ENCODE data around the gene TFDP2. TPM values are rescaled to one million over a fixed set of nuclear protein-coding genes. Genes with fewer than 3 reads are reported as not detected.
"Not testable (repeated sequence)": the region's sequence is repeated elsewhere in the genome, so short reads cannot be mapped to it uniquely, and the experiment has no call there.

The TFDP2 gene
- total RNA-seq, 2 experiments from 2014 or later = 27.4 to 27.8 TPM

GRCh38 chr3:141915016-141915415, 234.3 kb downstream of the TFDP2 start:
- peaks cover 47% of the 10 kb centered on the region for H3K36me3 Mint-ChIP-seq (ENCODE audit: low read depth)
- H3K9me3 Mint-ChIP-seq = peaks cover 2% of the 10 kb centered on the region
- ATAC-seq = no peak
- no peak overlapping the region for H3K27ac Mint-ChIP-seq
- no peak for TF ChIP-seq CTCF (IDR thresholded peaks at IDR 0.05)
- intact Hi-C loops (cut with micrococcal nuclease) = no loop called here
- H3K4me1 Mint-ChIP-seq (ENCODE audit: low read depth) = peaks cover 2% of the 10 kb centered on the region
- H3K4me3 Mint-ChIP-seq = no peak overlapping the region
- CTCF ChIA-PET = interaction anchor here (1.0 to 1.6 kb wide), 3 partner anchors 35 to 271 kb away, joined by 3 to 4 read pairs (median 4); no protein-coding TSS in a partner anchor
- POLR2A ChIA-PET = interaction anchor here (0.7 to 1.1 kb wide), 2 partner anchors 150 to 188 kb away, joined by 3 read pairs; no protein-coding TSS in a partner anchor
- no peaks in the 10 kb centered on the region for H3K27me3 Mint-ChIP-seq
- DNase-seq = no peak

DNA sequence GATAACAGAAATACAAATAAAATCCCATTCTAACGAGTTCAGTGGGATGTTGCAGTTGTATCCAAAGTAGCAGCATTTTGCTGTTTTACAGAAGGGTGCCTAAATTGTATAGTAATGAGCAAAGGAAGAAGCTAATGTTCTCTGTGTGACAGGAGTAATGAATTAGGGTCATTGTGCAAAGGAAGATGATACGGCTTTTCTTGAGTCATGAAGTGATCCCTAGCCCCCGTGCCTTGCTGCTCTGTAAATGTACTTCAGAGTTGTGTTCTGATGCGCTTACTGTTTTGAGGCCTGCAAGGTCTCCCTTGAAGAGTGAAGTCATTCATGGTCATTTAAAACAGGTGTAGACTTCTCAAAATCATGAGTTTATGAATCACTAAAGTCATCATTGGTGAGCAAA, 235.0 kb downstream of the TFDP2 start:
- Mint-ChIP-seq H3K36me3 (ENCODE audit: low read depth) (peaks cover 51% of the 10 kb centered on the region), H3K4me3 (no peak overlapping the region), H3K27me3 (no peaks in the 10 kb centered on the region), H3K9me3 (peaks cover 2% of the 10 kb centered on the region), H3K4me1 (ENCODE audit: low read depth) (peaks cover 4% of the 10 kb centered on the region), H3K27ac (no peak overlapping the region)
- ChIA-PET POLR2A (interaction anchor here (1.1 to 1.4 kb wide), 2 partner anchors 14 to 149 kb away, joined by 3 to 4 read pairs; no protein-coding TSS in a partner anchor), CTCF (interaction anchor here (1.4 to 2.5 kb wide), 14 partner anchors 9 to 454 kb away, joined by 4 to 14 read pairs (median 6); partner anchors contain the start of genes GRK7 and RNF7)
- TF ChIP-seq CTCF (IDR thresholded peaks at IDR 0.05) = no peak
- no peak for DNase-seq
- intact Hi-C loops (cut with micrococcal nuclease) = no loop called here
- no peak for ATAC-seq

DNA sequence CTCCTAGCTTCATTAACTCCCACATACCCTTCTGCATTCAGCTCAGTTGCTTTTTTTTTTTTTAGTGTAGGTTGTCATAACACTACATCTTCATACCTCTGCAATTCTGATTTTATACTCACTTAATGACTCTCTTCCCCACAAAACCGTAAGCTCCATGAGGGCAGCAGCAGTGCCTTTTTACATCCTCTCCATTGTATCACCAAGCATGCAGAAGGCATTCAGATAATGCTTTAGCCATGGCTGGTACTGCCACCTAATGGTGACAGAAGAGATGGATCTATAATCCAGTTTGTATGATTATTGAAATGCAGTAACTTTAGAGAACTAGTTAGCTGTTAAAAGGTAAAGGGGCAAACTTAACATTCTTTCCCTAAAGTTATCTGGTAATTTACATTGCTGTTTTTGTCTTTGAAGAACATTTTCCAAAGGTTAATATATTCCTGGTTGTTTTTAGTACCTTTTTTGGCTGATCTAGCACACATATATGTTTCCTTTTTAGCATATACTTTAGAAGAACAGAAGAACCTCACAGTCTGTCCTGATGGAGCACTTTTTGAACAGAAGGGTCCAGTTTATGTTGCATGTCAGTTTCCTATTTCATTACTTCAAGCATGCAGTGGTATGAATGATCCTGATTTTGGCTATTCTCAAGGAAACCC, 236.1 kb downstream of the TFDP2 start:
- H3K27ac Mint-ChIP-seq = peak overlapping the region; percentile 6
- POLR2A ChIA-PET = interaction anchor here (0.7 to 1.4 kb wide), 4 partner anchors 13 to 175 kb away, joined by 3 to 8 read pairs (median 4); partner anchors contain the start of gene RNF7
- DNase-seq (peak; percentile 67), ATAC-seq (peak; percentile 80)
- intact Hi-C loops (cut with micrococcal nuclease) = loop anchor here (2.0 kb wide), 1 partner anchor 174 kb away; the partner anchor contains the start of gene RNF7
- TF ChIP-seq CTCF (IDR thresholded peaks at IDR 0.05) = peak; percentile 70
- peaks cover 4% of the 10 kb centered on the region for H3K4me1 Mint-ChIP-seq (ENCODE audit: low read depth)
- H3K36me3 Mint-ChIP-seq (ENCODE audit: low read depth) = peaks cover 59% of the 10 kb centered on the region
- no peaks in the 10 kb centered on the region for H3K27me3 Mint-ChIP-seq
- H3K9me3 Mint-ChIP-seq = peaks cover 2% of the 10 kb centered on the region
- H3K4me3 Mint-ChIP-seq = no peak overlapping the region
- CTCF ChIA-PET = interaction anchor here (0.9 to 2.5 kb wide), 27 partner anchors 8 to 552 kb away, joined by 3 to 14 read pairs (median 4); partner anchors contain the start of genes GRK7 and RNF7

DNA sequence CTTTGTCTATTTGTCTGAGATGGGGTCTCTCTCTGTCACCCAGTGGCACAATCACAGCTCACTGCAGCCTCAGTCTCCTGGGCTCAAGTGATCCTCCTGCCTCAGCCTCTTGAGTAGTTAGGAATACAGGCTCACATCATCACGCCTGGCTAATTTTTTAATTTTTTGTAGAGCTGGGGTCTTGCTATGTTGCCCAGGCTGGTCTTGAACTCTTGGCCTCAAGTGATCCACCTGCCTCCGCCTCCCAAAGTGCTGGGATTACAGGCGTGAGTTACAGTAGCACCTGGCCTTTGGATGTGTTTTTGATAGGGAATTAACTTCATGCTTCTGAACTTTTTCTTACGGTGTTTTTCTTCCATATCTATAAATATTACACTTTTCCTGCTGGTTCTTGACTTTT, 239.4 kb downstream of the TFDP2 start:
- DNase-seq; ATAC-seq; POLR2A ChIA-PET; H3K4me3 Mint-ChIP-seq; H3K9me3 Mint-ChIP-seq; intact Hi-C loops (cut with micrococcal nuclease); H3K4me1 Mint-ChIP-seq (ENCODE audit: low read depth); H3K27me3 Mint-ChIP-seq: not testable (repeated sequence)
- H3K36me3 Mint-ChIP-seq (ENCODE audit: low read depth) = peaks cover 61% of the 10 kb centered on the region
- peak overlapping the region; percentile 52 for H3K27ac Mint-ChIP-seq
- CTCF ChIA-PET = interaction anchor here (1.0 kb wide), 1 partner anchor 171 kb away, joined by 5 read pairs; the partner anchor contains the start of gene RNF7

DNA sequence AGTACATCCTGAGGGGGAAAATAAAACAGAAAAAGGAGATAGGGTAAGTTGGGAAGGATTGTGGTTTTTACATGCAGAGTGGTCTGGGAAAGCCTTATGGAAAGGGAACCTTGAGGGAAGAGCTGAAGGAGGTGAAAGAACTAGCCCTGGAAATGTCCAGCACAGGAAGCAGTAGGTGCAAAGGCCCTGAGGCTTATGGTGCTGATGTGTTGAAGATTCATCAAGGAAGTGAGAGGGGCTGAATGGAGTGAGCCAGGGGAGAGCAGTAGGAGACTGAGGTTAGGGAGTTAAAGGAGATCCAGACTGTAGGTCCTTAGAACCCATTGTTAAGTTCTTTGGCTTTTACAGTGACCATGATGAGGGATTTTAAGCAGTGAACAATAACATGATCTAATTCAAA, 239.9 kb downstream of the TFDP2 start:
- H3K9me3 Mint-ChIP-seq = peaks cover 2% of the 10 kb centered on the region
- intact Hi-C loops (cut with micrococcal nuclease) = no loop called here
- H3K27me3 Mint-ChIP-seq = no peaks in the 10 kb centered on the region
- H3K36me3 Mint-ChIP-seq (ENCODE audit: low read depth) = peaks cover 59% of the 10 kb centered on the region
- DNase-seq = no peak
- ATAC-seq = no peak
- peaks cover 10% of the 10 kb centered on the region for H3K4me1 Mint-ChIP-seq (ENCODE audit: low read depth)
- no peak overlapping the region for H3K4me3 Mint-ChIP-seq
- H3K27ac Mint-ChIP-seq = peak overlapping the region; percentile 52
- TF ChIP-seq CTCF (IDR thresholded peaks at IDR 0.05) = no peak
- POLR2A ChIA-PET = interaction anchor here (0.6 to 0.9 kb wide), 2 partner anchors 11 to 16 kb away, joined by 3 read pairs; no protein-coding TSS in a partner anchor
- CTCF ChIA-PET = interaction anchor here (1.0 to 1.4 kb wide), 4 partner anchors 12 to 171 kb away, joined by 3 to 5 read pairs (median 3); partner anchors contain the start of gene RNF7

Measured in activated CD8-positive, alpha-beta T cell treated with anti-CD3 and anti-CD28 coated beads for 36 hours (primary cell).